Endothelial cell (in vitro differentiated cells): ENCODE data around the gene HSD17B3. TPM values are rescaled to one million over a fixed set of nuclear protein-coding genes. Genes with fewer than 3 reads are reported as not detected.

Experiments used
- DNase-seq: peaks from one replicate; pipeline ENCODE4 v3.0.0; 2021; ENCODE audit warnings: low spot score
- H3K27ac Mint-ChIP-seq: one replicate; pipeline ENCODE4 v1.8.0; 2021; ENCODE audit warnings: mixed read lengths, inconsistent platforms; ENCODE audit not compliant: unreplicated experiment
- H3K27me3 Mint-ChIP-seq: one replicate; pipeline ENCODE4 v1.8.0; 2021; ENCODE audit warnings: mild to moderate bottlenecking, moderate library complexity, mixed read lengths, inconsistent platforms; ENCODE audit not compliant: unreplicated experiment
- H3K36me3 Mint-ChIP-seq: one replicate; pipeline ENCODE4 v1.8.0; 2021; ENCODE audit warnings: mild to moderate bottlenecking, low read depth, mixed read lengths, inconsistent platforms; ENCODE audit not compliant: unreplicated experiment
- H3K4me1 Mint-ChIP-seq: one replicate; pipeline ENCODE4 v1.8.0; 2021; ENCODE audit warnings: mild to moderate bottlenecking, mixed read lengths, inconsistent platforms; ENCODE audit not compliant: unreplicated experiment
- H3K4me3 Mint-ChIP-seq: one replicate; pipeline ENCODE4 v1.8.0; 2021; ENCODE audit warnings: mild to moderate bottlenecking, mixed read lengths, inconsistent platforms; ENCODE audit not compliant: unreplicated experiment
- H3K9me3 Mint-ChIP-seq: one replicate; pipeline ENCODE4 v1.8.0; 2021; ENCODE audit warnings: mixed read lengths, inconsistent platforms; ENCODE audit not compliant: unreplicated experiment
- CTCF ChIP-seq: fragments of 200-600 bp; sonication (generic); IDR thresholded peaks from one replicate; pipeline ENCODE4 v1.5.0; 2021; ENCODE audit warnings: antibody characterized with exemption; ENCODE audit not compliant: unreplicated experiment
- total RNA-seq: library from RNA; stranded (reverse); fragmentation: NEBNext Ultra II Directional; extraction: Animal tissue kit (Norgen Biotek cat#: 25700); gene quantifications from one replicate; pipeline ENCODE4 v1.2.1, GENCODE V29; 2021; ENCODE audit not compliant: unreplicated experiment

The HSD17B3 gene
- total RNA-seq, 1 donor from 2014 or later: not detected

GRCh38 chr9:96230002-96230401, 72.0 kb downstream of the HSD17B3 start:
- Mint-ChIP-seq H3K36me3 (peaks cover 5% of the 10 kb centered on the region), H3K4me1 (no peaks in the 10 kb centered on the region), H3K27me3 (no peaks in the 10 kb centered on the region), H3K27ac (no peak overlapping the region), H3K9me3 (no peaks in the 10 kb centered on the region), H3K4me3 (no peak overlapping the region)
- no peak for DNase-seq
- TF ChIP-seq CTCF: no peak

- no peak for DNase-seq
- H3K27me3 Mint-ChIP-seq: peaks cover 3% of the 10 kb centered on the region
- H3K36me3 Mint-ChIP-seq: peaks cover 5% of the 10 kb centered on the region
- H3K4me3 Mint-ChIP-seq: no peak overlapping the region
- TF ChIP-seq CTCF: peak; percentile 69
- H3K4me1 Mint-ChIP-seq: peaks cover 8% of the 10 kb centered on the region
- no peak overlapping the region for H3K27ac Mint-ChIP-seq
- H3K9me3 Mint-ChIP-seq: no peaks in the 10 kb centered on the region
These were observed 79.8 kb downstream of the HSD17B3 start for GRCh38 chr9:96222132-96222531.

GRCh38 chr9:96219900-96220257, 82.1 kb downstream of the HSD17B3 start:
- H3K27me3 Mint-ChIP-seq: peaks cover 4% of the 10 kb centered on the region
- H3K4me1 Mint-ChIP-seq: peaks cover 19% of the 10 kb centered on the region
- no peak for TF ChIP-seq CTCF

GRCh38 chr9:96219026-96219899, 82.7 kb downstream of the HSD17B3 start:
- no peaks in the 10 kb centered on the region for H3K9me3 Mint-ChIP-seq
- TF ChIP-seq CTCF: peak; percentile 73
- peaks cover 4% of the 10 kb centered on the region for H3K27me3 Mint-ChIP-seq
- peak; percentile 30 for DNase-seq
- no peak overlapping the region for H3K4me3 Mint-ChIP-seq
- H3K4me1 Mint-ChIP-seq: peaks cover 19% of the 10 kb centered on the region
- no peaks in the 10 kb centered on the region for H3K36me3 Mint-ChIP-seq
- H3K27ac Mint-ChIP-seq: no peak overlapping the region

More at GRCh38 chr9:96219900-96220257, 82.1 kb downstream of the HSD17B3 start:
- H3K36me3 Mint-ChIP-seq: no peaks in the 10 kb centered on the region
- no peak overlapping the region for H3K4me3 Mint-ChIP-seq
- no peak overlapping the region for H3K27ac Mint-ChIP-seq
- H3K9me3 Mint-ChIP-seq: no peaks in the 10 kb centered on the region
- DNase-seq: no peak
